Loucy (cell line): ENCODE data around the gene LMF1.

Experiments used
- H2AFZ ChIP-seq: fragments of 200-600 bp; sonication (generic); 2 replicates; pipeline ENCODE4 v1.6.0; 2016; ENCODE audit warnings: antibody characterized with exemption, mild to moderate bottlenecking, low read length, moderate library complexity
- H3F3A ChIP-seq: fragments of 200-600 bp; 2 replicates; pipeline ENCODE4 v1.6.0; 2016; ENCODE audit warnings: antibody characterized with exemption, low read depth, mild to moderate bottlenecking
- H3K27me3 ChIP-seq: fragments of 200-600 bp; sonication (generic); 2 replicates; pipeline ENCODE4 v1.6.1; 2014; ENCODE audit warnings: low read length, mild to moderate bottlenecking; ENCODE audit not compliant: insufficient read depth, poor library complexity, severe bottlenecking
- H3K36me3 ChIP-seq: fragments of 200-600 bp; sonication (generic); 2 replicates; pipeline ENCODE4 v1.6.1; 2016; ENCODE audit warnings: low read length; ENCODE audit not compliant: insufficient read depth
- H3K4me1 ChIP-seq: fragments of 200-600 bp; sonication (generic); 2 replicates; pipeline ENCODE4 v1.5.1; 2014; ENCODE audit warnings: low read length, mild to moderate bottlenecking; ENCODE audit not compliant: insufficient read depth, poor library complexity, severe bottlenecking
- H3K4me2 ChIP-seq: fragments of 200-600 bp; sonication (generic); 2 replicates; pipeline ENCODE4 v1.6.0; 2014; ENCODE audit warnings: antibody characterized with exemption, low read length, low read depth, mild to moderate bottlenecking; ENCODE audit not compliant: poor library complexity, severe bottlenecking
- H3K4me3 ChIP-seq: fragments of 200-600 bp; sonication (generic); 2 replicates; pipeline ENCODE4 v1.5.1; 2014; ENCODE audit warnings: low read length, mild to moderate bottlenecking, mixed read lengths; ENCODE audit not compliant: poor library complexity, severe bottlenecking
- H3K79me2 ChIP-seq: fragments of 200-600 bp; sonication (generic); 2 replicates; pipeline ENCODE4 v1.6.1; 2014; ENCODE audit warnings: low read length; ENCODE audit not compliant: insufficient read depth
- H3K9ac ChIP-seq: fragments of 200-600 bp; sonication (generic); 2 replicates; pipeline ENCODE4 v1.6.0; 2014; ENCODE audit warnings: mild to moderate bottlenecking, low read depth, low read length, moderate library complexity; ENCODE audit not compliant: poor library complexity, severe bottlenecking
- H3K9me2 ChIP-seq: fragments of 200-600 bp; sonication (generic); replicated peaks from 2 replicates; pipeline ENCODE4 v1.6.1; 2016; ENCODE audit warnings: low read depth, low read length, mixed read lengths
- H3K9me3 ChIP-seq: fragments of 200-600 bp; sonication (generic); 2 replicates; pipeline ENCODE4 v1.6.1; 2014; ENCODE audit warnings: mild to moderate bottlenecking, antibody characterized with exemption, low read length, low read depth; ENCODE audit not compliant: insufficient read depth
- H4K20me1 ChIP-seq: fragments of 200-600 bp; sonication (generic); 2 replicates; pipeline ENCODE4 v1.6.0; 2014; ENCODE audit warnings: antibody characterized with exemption, low read length, mild to moderate bottlenecking; ENCODE audit not compliant: insufficient read depth, poor library complexity, severe bottlenecking
- EZH2phosphoT487 ChIP-seq: fragments of 200-600 bp; IDR thresholded peaks from 2 replicates; pipeline ENCODE4 v1.6.1; 2018; ENCODE audit warnings: antibody characterized with exemption, mild to moderate bottlenecking, moderate library complexity, borderline replicate concordance
- TF ChIP-seq, protein P1 (sequence below): fragments of 200-600 bp; sonication (generic); conservative IDR thresholded peaks from 2 replicates; pipeline ENCODE4 v1.5.1; 2014; ENCODE audit warnings: mild to moderate bottlenecking, antibody characterized with exemption, low read length

LMF1 gene

DNA sequence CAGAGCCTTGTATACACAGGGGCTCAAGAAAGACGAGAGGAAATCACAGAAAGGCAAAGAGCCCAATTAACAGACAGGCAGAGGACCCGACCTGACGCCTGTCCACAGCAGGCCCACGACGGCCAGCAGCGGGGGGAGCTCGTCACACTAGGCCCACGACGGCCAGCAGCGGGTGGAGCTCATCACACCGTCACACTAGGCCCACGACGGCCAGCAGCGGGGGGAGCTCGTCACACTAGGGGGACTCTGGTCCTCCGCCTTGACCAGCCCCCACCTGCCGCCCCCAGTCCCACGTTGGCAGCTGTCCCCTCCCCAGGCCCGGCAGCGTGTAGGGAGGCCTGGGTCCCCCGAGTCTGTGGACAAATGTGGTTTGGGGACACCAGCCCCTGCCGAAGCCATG, 146.6 kb downstream of the LMF1 start:
- Histone ChIP-seq H3K27me3 (no peaks in the 10 kb centered on the region), H3K4me1 (peaks cover 7% of the 10 kb centered on the region), H2AFZ (no peak overlapping the region), H3K9ac (no peak overlapping the region), H3K4me3 (no peak overlapping the region), H3K9me3 (no peaks in the 10 kb centered on the region), H3K4me2 (no peak overlapping the region), H3F3A (no peaks in the 10 kb centered on the region), H3K9me2 (no peaks in the 10 kb centered on the region), H3K79me2 (no peaks in the 10 kb centered on the region), H4K20me1 (no peaks in the 10 kb centered on the region), H3K36me3 (no peaks in the 10 kb centered on the region)
- TF ChIP-seq EZH2phosphoT487, result no peak
- TF ChIP-seq, protein P1, sequence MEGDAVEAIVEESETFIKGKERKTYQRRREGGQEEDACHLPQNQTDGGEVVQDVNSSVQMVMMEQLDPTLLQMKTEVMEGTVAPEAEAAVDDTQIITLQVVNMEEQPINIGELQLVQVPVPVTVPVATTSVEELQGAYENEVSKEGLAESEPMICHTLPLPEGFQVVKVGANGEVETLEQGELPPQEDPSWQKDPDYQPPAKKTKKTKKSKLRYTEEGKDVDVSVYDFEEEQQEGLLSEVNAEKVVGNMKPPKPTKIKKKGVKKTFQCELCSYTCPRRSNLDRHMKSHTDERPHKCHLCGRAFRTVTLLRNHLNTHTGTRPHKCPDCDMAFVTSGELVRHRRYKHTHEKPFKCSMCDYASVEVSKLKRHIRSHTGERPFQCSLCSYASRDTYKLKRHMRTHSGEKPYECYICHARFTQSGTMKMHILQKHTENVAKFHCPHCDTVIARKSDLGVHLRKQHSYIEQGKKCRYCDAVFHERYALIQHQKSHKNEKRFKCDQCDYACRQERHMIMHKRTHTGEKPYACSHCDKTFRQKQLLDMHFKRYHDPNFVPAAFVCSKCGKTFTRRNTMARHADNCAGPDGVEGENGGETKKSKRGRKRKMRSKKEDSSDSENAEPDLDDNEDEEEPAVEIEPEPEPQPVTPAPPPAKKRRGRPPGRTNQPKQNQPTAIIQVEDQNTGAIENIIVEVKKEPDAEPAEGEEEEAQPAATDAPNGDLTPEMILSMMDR, result no peak

DNA sequence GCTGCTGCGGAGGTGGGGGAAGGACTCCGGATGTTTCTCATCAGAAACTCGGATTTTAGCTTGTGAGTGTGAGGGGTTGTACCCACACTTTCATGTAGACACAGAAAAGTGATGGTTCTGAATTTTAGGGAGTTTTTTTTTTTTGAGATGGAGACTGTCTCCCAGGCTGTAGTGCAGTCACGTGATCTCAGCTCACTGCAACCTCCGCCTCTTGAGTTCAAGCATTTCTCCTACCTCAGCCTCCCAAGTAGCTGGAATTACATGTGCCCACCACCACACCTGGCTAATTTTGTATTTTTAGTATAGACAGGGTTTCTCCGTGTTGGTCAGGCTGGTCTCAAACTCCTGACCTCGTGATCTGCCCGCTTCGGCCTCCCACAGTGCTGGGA, 147.9 kb downstream of the LMF1 start:
- no peaks in the 10 kb centered on the region for H3K9me3 ChIP-seq
- H3K36me3 ChIP-seq, result no peaks in the 10 kb centered on the region
- TF ChIP-seq EZH2phosphoT487, result no peak
- TF ChIP-seq, protein P1, result no peak
- peaks cover 11% of the 10 kb centered on the region for H3K4me1 ChIP-seq
- H3F3A ChIP-seq, result no peaks in the 10 kb centered on the region
- H3K4me2 ChIP-seq, result no peak overlapping the region
- no peaks in the 10 kb centered on the region for H3K27me3 ChIP-seq
- no peak overlapping the region for H3K4me3 ChIP-seq
- no peak overlapping the region for H3K9ac ChIP-seq
- no peaks in the 10 kb centered on the region for H3K9me2 ChIP-seq
- H4K20me1 ChIP-seq, result no peaks in the 10 kb centered on the region
- H2AFZ ChIP-seq, result no peak overlapping the region
- no peaks in the 10 kb centered on the region for H3K79me2 ChIP-seq

DNA sequence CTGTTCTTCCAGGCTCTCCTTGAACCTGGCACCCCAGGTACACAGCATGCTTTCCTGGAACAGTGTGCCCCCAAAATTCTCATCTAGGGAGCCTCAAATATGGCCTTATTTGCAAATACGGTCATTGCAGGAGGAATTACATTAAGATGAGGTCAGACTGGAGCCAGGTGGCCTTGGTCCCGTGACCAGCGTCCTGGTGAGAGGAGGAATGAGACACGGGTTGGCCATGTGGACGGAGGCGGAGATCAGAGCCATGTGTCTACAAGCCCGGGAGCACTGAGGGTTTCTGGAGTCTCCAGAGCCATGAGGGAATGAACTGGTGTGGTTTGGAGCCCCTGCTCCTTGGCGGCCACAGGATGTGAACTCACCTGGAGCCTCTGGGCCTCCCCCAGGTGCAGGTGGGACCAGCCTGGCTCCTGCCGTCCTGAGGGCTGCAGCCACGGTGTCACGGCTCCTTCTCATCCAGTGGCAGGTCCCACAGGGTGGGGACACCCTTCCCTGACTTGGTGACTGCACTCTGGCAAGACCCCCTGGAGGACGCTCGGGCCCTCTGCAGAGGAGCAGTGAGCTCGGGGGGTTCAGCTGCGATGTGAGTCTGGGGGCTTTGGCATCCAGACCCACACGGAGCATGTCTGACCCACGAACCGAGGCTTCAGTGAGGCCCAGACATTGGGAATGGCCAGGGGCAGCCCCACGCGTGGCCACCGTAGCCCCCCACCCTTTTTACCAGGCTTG, 148.4 kb downstream of the LMF1 start:
- no peaks in the 10 kb centered on the region for H3K36me3 ChIP-seq
- no peak overlapping the region for H3K4me2 ChIP-seq
- H3K9me3 ChIP-seq, result no peaks in the 10 kb centered on the region
- no peaks in the 10 kb centered on the region for H3K9me2 ChIP-seq
- H3K9ac ChIP-seq, result no peak overlapping the region
- H3K4me1 ChIP-seq, result peaks cover 11% of the 10 kb centered on the region
- no peaks in the 10 kb centered on the region for H3F3A ChIP-seq
- no peaks in the 10 kb centered on the region for H3K27me3 ChIP-seq
- no peaks in the 10 kb centered on the region for H4K20me1 ChIP-seq
- H2AFZ ChIP-seq, result no peak overlapping the region
- H3K4me3 ChIP-seq, result no peak overlapping the region
- H3K79me2 ChIP-seq, result no peaks in the 10 kb centered on the region
- TF ChIP-seq, protein P1, result no peak
